Activated naive CD4-positive, alpha-beta T cell treated with anti-CD3 and anti-CD28 coated beads, Interleukin-2, amount 10 ng/mL, durations not matched to agents 7 days and 5 days (primary cell): ENCODE data around the gene CASZ1.

Experiments used
- CTCF ChIA-PET: fragments of 350-600 bp; sonication (Branson Sonifier 250); formaldehyde crosslinking; loops from one replicate; lab custom pipeline; 2021; ENCODE audit warnings: antibody characterized with exemption; lab: Charles Lee
- DNase-seq: peaks from one replicate; pipeline ENCODE4 v3.0.0-alpha.2; 2020
- H3K27ac Mint-ChIP-seq: one replicate; pipeline ENCODE4 v1.8.0; 2021; ENCODE audit warnings: mild to moderate bottlenecking, moderate library complexity, mixed read lengths
- H3K27me3 Mint-ChIP-seq: one replicate; pipeline ENCODE4 v1.8.0; 2021; ENCODE audit warnings: mild to moderate bottlenecking, mixed read lengths
- H3K36me3 Mint-ChIP-seq: one replicate; pipeline ENCODE4 v1.8.0; 2021; ENCODE audit warnings: mixed read lengths
- H3K4me1 Mint-ChIP-seq: one replicate; pipeline ENCODE4 v1.8.0; 2021; ENCODE audit warnings: mixed read lengths
- H3K4me3 Mint-ChIP-seq: one replicate; pipeline ENCODE4 v1.8.0; 2021; ENCODE audit warnings: mild to moderate bottlenecking, moderate library complexity, mixed read lengths
- H3K9me3 Mint-ChIP-seq: one replicate; pipeline ENCODE4 v1.8.0; 2021; ENCODE audit warnings: mixed read lengths

CASZ1 gene

GRCh38 chr1:10791105-10791951, 5.1 kb downstream of the CASZ1 start:
- CTCF ChIA-PET: interaction anchor here (0.5 to 1.3 kb wide), 3 partner anchors 17 to 272 kb away, joined by 3 to 4 read pairs (median 3); no protein-coding TSS in a partner anchor

GRCh38 chr1:10789803-10790702, 6.4 kb downstream of the CASZ1 start:
- no peaks in the 10 kb centered on the region for H3K36me3 Mint-ChIP-seq
- no peak for DNase-seq
- peaks cover 12% of the 10 kb centered on the region for H3K4me1 Mint-ChIP-seq
- H3K27me3 Mint-ChIP-seq: peaks cover 32% of the 10 kb centered on the region
- no peak overlapping the region for H3K4me3 Mint-ChIP-seq
- CTCF ChIA-PET: no interaction called here
- no peak overlapping the region for H3K27ac Mint-ChIP-seq
- H3K9me3 Mint-ChIP-seq: no peaks in the 10 kb centered on the region

More at GRCh38 chr1:10791105-10791951, 5.1 kb downstream of the CASZ1 start:
- H3K4me1 Mint-ChIP-seq: peaks cover 15% of the 10 kb centered on the region
- no peaks in the 10 kb centered on the region for H3K9me3 Mint-ChIP-seq
- H3K4me3 Mint-ChIP-seq: no peak overlapping the region
- H3K27ac Mint-ChIP-seq: no peak overlapping the region
- DNase-seq: no peak
- H3K27me3 Mint-ChIP-seq: peaks cover 35% of the 10 kb centered on the region
- no peaks in the 10 kb centered on the region for H3K36me3 Mint-ChIP-seq

GRCh38 chr1:10789047-10789791, 7.2 kb downstream of the CASZ1 start:
- Mint-ChIP-seq H3K9me3 (no peaks in the 10 kb centered on the region), H3K36me3 (no peaks in the 10 kb centered on the region), H3K4me3 (no peak overlapping the region), H3K27ac (no peak overlapping the region), H3K27me3 (peaks cover 32% of the 10 kb centered on the region), H3K4me1 (peaks cover 8% of the 10 kb centered on the region)
- no peak for DNase-seq
- CTCF ChIA-PET: no interaction called here

GRCh38 chr1:10788592-10789006, 7.8 kb downstream of the CASZ1 start:
- CTCF ChIA-PET: no interaction called here
- peaks cover 5% of the 10 kb centered on the region for H3K4me1 Mint-ChIP-seq
- peaks cover 28% of the 10 kb centered on the region for H3K27me3 Mint-ChIP-seq
- no peak overlapping the region for H3K27ac Mint-ChIP-seq
- no peak for DNase-seq
- H3K4me3 Mint-ChIP-seq: no peak overlapping the region
- H3K9me3 Mint-ChIP-seq: no peaks in the 10 kb centered on the region
- H3K36me3 Mint-ChIP-seq: no peaks in the 10 kb centered on the region

- Mint-ChIP-seq H3K27me3 (peaks cover 21% of the 10 kb centered on the region), H3K27ac (no peak overlapping the region), H3K9me3 (no peaks in the 10 kb centered on the region), H3K4me1 (no peaks in the 10 kb centered on the region), H3K36me3 (no peaks in the 10 kb centered on the region), H3K4me3 (no peak overlapping the region)
- DNase-seq: no peak
- CTCF ChIA-PET: no interaction called here
These were observed 9.2 kb downstream of the CASZ1 start for GRCh38 chr1:10787286-10787685.

GRCh38 chr1:10785728-10786638, 10.5 kb downstream of the CASZ1 start:
- peaks cover 21% of the 10 kb centered on the region for H3K27me3 Mint-ChIP-seq
- CTCF ChIA-PET: interaction anchor here (1.1 kb wide), 1 partner anchor 10 kb away, joined by 3 read pairs; no protein-coding TSS in a partner anchor
- H3K9me3 Mint-ChIP-seq: no peaks in the 10 kb centered on the region
- H3K27ac Mint-ChIP-seq: no peak overlapping the region
- H3K4me1 Mint-ChIP-seq: no peaks in the 10 kb centered on the region
- DNase-seq: no peak
- H3K4me3 Mint-ChIP-seq: no peak overlapping the region
- no peaks in the 10 kb centered on the region for H3K36me3 Mint-ChIP-seq

GRCh38 chr1:10784998-10785727, 11.3 kb downstream of the CASZ1 start:
- DNase-seq: no peak
- H3K36me3 Mint-ChIP-seq: no peaks in the 10 kb centered on the region
- no peak overlapping the region for H3K27ac Mint-ChIP-seq
- CTCF ChIA-PET: no interaction called here
- H3K4me1 Mint-ChIP-seq: no peaks in the 10 kb centered on the region
- H3K9me3 Mint-ChIP-seq: no peaks in the 10 kb centered on the region
- H3K4me3 Mint-ChIP-seq: no peak overlapping the region
- peaks cover 21% of the 10 kb centered on the region for H3K27me3 Mint-ChIP-seq

- CTCF ChIA-PET: no interaction called here
- no peak for DNase-seq
- Mint-ChIP-seq H3K9me3 (no peaks in the 10 kb centered on the region), H3K4me1 (no peaks in the 10 kb centered on the region), H3K27me3 (peaks cover 21% of the 10 kb centered on the region), H3K4me3 (no peak overlapping the region), H3K27ac (no peak overlapping the region), H3K36me3 (no peaks in the 10 kb centered on the region)
These were observed 13.8 kb downstream of the CASZ1 start for GRCh38 chr1:10782491-10783244.

GRCh38 chr1:10781137-10781536, 15.3 kb downstream of the CASZ1 start:
- Mint-ChIP-seq H3K4me1 (no peaks in the 10 kb centered on the region), H3K9me3 (no peaks in the 10 kb centered on the region), H3K27ac (no peak overlapping the region), H3K4me3 (no peak overlapping the region), H3K36me3 (no peaks in the 10 kb centered on the region), H3K27me3 (peaks cover 19% of the 10 kb centered on the region)
- CTCF ChIA-PET: no interaction called here
- DNase-seq: no peak

GRCh38 chr1:10779841-10780240, 16.6 kb downstream of the CASZ1 start:
- H3K4me3 Mint-ChIP-seq: no peak overlapping the region
- CTCF ChIA-PET: no interaction called here
- H3K9me3 Mint-ChIP-seq: no peaks in the 10 kb centered on the region

GRCh38 chr1:10779201-10779600, 17.2 kb downstream of the CASZ1 start:
- CTCF ChIA-PET: no interaction called here
- no peaks in the 10 kb centered on the region for H3K9me3 Mint-ChIP-seq
- no peaks in the 10 kb centered on the region for H3K4me1 Mint-ChIP-seq
- H3K36me3 Mint-ChIP-seq: no peaks in the 10 kb centered on the region
- no peak overlapping the region for H3K27ac Mint-ChIP-seq
- H3K27me3 Mint-ChIP-seq: peaks cover 2% of the 10 kb centered on the region
- no peak overlapping the region for H3K4me3 Mint-ChIP-seq
- DNase-seq: no peak

More at GRCh38 chr1:10779841-10780240, 16.6 kb downstream of the CASZ1 start:
- DNase-seq: no peak
- Mint-ChIP-seq H3K4me1 (no peaks in the 10 kb centered on the region), H3K27ac (no peak overlapping the region), H3K27me3 (peaks cover 9% of the 10 kb centered on the region), H3K36me3 (no peaks in the 10 kb centered on the region)

- Mint-ChIP-seq H3K9me3 (no peaks in the 10 kb centered on the region), H3K4me1 (no peaks in the 10 kb centered on the region), H3K36me3 (no peaks in the 10 kb centered on the region), H3K4me3 (no peak overlapping the region), H3K27me3 (no peaks in the 10 kb centered on the region), H3K27ac (no peak overlapping the region)
- CTCF ChIA-PET: no interaction called here
- DNase-seq: no peak
These were observed 17.8 kb downstream of the CASZ1 start for GRCh38 chr1:10778640-10779039.
